Stimulated activated CD8-positive, alpha-beta memory T cell treated with anti-CD3 and anti-CD28 coated beads, Interleukin-12 subunit alpha, Interleukin-12 subunit beta, amount 100 ng/mL, for 24 hours (primary cell): ENCODE measurements around the gene PCDHGA11.
"Not testable (repeated sequence)": the region's sequence is repeated elsewhere in the genome, so short reads cannot be mapped to it uniquely, and the experiment has no call there.

ENCODE experiments used
- DNase-seq: peaks from one replicate; pipeline ENCODE4 v3.0.0-alpha.2; 2020; ENCODE audit errors: extremely low read depth

The PCDHGA11 gene

DNA sequence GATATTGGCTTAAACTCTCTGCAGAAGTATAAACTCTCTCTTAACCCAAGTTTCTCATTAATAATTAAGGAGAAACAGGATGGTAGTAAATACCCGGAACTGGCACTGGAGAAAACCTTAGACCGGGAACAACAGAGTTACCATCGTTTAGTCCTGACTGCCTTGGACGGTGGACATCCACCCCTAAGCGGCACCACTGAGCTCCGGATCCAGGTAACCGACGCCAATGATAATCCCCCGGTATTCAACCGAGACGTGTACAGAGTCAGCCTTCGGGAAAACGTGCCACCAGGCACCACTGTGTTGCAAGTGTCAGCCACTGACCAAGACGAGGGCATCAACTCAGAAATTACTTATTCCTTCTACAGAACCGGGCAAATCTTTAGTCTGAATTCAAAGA lies 22.2 kb upstream of the PCDHGA11 start:
- DNase-seq = no peak

- no peak for DNase-seq
Observed at GRCh38 chr5:141399555-141400258, 21.1 kb upstream of the PCDHGA11 start.

- no peak for DNase-seq
Observed at GRCh38 chr5:141402553-141403243, 18.2 kb upstream of the PCDHGA11 start, which contains the start of gene PCDHGA9. TSS of gene PCDHGA9 (plus strand) at chr5:141402778. CDS start at chr5:141402953, 175 bp downstream.

DNA sequence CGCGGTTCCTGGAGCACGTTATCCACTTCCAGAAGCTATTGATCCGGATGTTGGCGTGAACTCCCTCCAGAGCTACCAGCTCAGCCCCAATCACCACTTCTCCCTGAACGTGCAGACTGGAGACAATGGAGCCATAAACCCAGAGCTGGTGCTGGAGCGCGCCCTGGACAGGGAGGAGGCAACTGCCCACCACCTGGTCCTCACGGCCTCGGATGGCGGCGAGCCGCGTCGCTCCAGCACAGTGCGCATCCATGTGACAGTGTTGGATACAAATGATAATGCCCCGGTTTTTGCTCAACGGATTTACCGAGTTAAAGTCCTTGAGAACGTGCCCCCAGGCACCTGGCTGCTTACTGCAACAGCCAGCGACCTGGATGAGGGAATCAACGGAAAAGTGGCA lies 17.5 kb upstream of the PCDHGA11 start:
- DNase-seq = no peak

GRCh38 chr5:141407790-141408505 lies 12.9 kb upstream of the PCDHGA11 start, which contains the start of gene PCDHGB6:
TSS of gene PCDHGB6 (plus strand) at chr5:141408021. CDS start at chr5:141408203, 182 bp downstream.
- not testable (repeated sequence) for DNase-seq

DNA sequence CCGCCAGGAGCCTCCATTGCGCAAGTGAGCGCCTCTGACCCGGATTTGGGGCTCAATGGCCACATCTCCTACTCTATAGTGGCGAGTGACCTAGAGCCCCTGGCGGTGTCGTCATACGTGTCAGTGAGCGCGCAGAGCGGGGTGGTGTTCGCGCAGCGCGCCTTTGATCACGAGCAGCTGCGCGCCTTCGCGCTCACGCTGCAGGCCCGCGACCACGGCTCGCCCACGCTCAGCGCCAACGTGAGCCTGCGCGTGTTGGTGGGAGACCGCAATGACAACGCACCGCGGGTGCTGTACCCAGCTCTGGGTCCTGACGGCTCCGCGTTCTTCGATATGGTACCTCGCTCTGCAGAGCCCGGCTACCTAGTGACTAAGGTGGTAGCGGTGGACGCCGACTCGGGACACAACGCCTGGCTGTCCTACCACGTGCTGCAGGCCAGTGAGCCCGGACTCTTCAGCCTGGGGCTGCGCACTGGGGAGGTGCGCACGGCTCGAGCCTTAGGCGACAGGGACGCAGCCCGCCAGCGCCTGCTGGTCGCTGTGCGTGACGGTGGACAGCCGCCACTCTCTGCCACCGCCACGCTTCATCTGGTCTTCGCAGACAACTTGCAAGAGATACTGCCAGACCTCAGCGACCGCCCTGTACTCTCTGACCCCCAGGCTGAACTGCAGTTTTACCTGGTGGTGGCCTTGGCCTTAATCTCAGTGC lies 11.1 kb upstream of the PCDHGA11 start:
- DNase-seq = no peak

- DNase-seq = no peak
Observed at GRCh38 chr5:141411575-141411974, 9.3 kb upstream of the PCDHGA11 start.

- no peak for DNase-seq
Observed at GRCh38 chr5:141412854-141413539, 7.9 kb upstream of the PCDHGA11 start, which contains the start of gene PCDHGA10. TSS of gene PCDHGA10 (plus strand) at chr5:141412987. CDS start at chr5:141413176, 189 bp downstream.

DNA sequence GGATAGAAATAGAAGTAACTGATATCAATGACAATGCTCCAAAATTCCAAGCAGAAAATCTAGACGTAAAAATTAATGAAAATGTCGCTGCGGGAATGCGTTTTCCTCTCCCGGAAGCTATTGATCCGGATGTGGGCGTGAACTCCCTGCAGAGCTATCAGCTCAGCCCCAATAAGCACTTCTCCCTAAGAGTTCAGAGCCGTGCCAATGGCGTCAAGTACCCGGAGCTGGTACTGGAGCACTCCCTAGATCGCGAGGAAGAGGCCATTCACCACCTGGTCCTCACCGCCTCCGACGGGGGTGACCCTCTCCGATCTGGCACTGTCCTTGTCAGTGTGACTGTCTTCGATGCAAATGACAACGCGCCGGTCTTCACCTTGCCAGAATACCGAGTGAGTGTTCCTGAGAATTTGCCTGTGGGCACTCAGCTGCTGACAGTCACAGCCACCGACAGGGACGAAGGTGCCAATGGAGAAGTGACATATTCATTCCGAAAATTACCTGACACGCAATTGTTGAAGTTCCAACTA lies 7.2 kb upstream of the PCDHGA11 start:
- DNase-seq = no peak

DNA sequence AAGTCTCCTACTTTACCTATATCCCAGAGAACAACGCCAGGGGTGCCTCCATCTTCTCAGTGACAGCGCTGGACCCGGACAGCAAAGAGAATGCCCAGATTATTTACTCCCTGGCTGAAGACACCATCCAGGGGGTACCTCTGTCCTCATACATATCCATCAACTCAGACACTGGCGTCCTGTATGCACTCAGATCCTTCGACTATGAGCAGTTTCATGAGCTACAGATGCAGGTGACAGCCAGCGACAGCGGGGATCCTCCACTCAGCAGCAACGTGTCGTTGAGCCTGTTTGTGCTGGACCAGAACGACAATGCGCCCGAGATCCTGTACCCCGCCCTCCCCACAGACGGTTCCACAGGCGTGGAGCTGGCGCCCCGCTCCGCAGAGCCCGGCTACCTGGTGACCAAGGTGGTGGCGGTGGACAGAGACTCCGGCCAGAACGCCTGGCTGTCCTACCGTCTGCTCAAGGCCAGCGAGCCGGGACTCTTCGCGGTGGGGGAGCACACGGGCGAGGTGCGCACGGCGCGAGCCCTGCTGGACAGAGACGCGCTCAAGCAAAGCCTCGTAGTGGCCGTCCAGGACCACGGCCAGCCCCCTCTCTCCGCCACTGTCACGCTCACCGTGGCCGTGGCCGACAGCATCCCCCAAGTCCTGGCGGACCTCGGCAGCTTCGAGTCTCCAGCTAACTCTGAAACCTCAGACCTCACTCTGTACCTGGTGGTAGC lies 6.1 kb upstream of the PCDHGA11 start:
- DNase-seq = not testable (repeated sequence)

GRCh38 chr5:141415275-141415618 lies 5.6 kb upstream of the PCDHGA11 start:
- DNase-seq = not testable (repeated sequence)

- DNase-seq = not testable (repeated sequence)
Observed at GRCh38 chr5:141417494-141418172, 3.2 kb upstream of the PCDHGA11 start, which contains the start of gene PCDHGB7. TSS of gene PCDHGB7 (plus strand) at chr5:141417677. CDS start at chr5:141417860, 183 bp downstream.

DNA sequence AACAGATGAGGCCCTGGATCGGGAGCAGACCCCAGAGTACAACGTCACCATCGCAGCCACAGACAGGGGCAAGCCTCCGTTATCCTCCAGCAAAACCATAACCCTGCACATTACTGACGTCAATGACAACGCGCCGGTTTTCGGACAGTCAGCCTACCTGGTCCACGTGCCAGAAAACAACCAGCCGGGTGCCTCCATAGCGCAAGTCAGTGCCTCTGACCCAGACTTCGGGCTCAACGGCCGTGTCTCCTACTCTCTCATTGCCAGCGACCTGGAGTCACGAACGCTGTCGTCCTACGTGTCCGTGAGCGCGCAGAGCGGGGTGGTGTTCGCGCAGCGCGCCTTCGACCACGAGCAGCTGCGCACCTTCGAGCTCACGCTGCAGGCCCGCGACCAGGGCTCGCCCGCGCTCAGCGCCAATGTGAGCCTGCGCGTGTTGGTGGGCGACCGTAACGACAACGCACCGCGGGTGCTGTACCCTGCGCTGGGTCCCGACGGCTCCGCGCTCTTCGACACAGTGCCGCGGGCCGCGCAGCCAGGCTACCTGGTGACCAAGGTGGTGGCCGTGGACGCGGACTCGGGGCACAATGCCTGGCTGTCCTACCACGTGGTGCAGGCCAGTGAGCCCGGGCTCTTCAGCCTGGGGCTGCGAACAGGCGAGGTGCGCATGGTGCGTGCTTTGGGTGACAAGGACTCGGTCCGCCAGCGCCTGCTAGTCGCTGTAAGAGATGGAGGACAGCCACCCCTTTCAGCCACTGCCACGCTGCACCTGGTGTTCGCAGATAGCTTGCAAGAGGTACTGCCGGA lies 1.6 kb upstream of the PCDHGA11 start:
- no peak for DNase-seq

- DNase-seq = no peak
Observed at GRCh38 chr5:141421489-141421855, 621 bp downstream of the PCDHGA11 start.

DNA sequence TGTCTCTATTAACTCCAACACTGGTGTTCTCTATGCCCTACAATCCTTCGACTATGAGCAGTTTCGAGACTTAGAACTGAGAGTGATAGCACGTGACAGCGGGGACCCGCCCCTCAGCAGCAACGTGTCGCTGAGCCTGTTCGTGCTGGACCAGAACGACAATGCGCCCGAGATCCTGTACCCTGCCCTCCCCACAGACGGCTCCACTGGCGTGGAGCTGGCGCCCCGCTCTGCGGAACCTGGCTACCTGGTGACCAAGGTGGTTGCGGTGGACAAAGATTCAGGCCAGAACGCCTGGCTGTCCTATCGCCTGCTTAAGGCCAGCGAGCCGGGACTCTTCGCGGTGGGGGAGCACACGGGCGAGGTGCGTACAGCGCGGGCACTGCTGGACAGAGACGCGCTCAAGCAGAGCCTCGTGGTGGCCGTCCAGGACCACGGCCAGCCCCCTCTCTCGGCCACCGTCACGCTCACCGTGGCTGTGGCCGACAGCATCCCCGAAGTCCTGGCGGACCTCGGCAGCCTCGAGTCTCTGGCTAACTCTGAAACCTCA lies 2.0 kb downstream of the PCDHGA11 start:
- DNase-seq = no peak

GRCh38 chr5:141427783-141428426 lies 7.1 kb downstream of the PCDHGA11 start:
- no peak for DNase-seq

- DNase-seq = no peak
Observed at GRCh38 chr5:141430332-141431113, 9.7 kb downstream of the PCDHGA11 start, which contains the start of gene PCDHGA12. TSS of gene PCDHGA12 (plus strand) at chr5:141430507. CDS start at chr5:141430760, 253 bp downstream.
